Kidney (tissue), 14 donors: Measurements from ENCODE around the gene PGLYRP1. TPM values are rescaled to one million over a fixed set of nuclear protein-coding genes. Genes with fewer than 3 reads are reported as not detected.

ENCODE experiments used
- DNase-seq, 5 donors: peaks; one replicate each; pipeline ENCODE4 v3.0.0-alpha.2; 2013 to 2020
- FAIRE-seq: peaks from 2 replicates; lab custom pipeline; 2012; peaks lifted over from hg19 to GRCh38; lab: Jason Lieb, UNC
- H3K27ac ChIP-seq, 2 donors: one replicate each; pipeline ENCODE4 v1.7.0; 2013; ENCODE audit warnings: low read depth in 2 of 2, low read length in 2 of 2, inconsistent platforms in 1 of 2
- H3K27me3 ChIP-seq: one replicate; pipeline ENCODE4 v1.7.1; 2013; ENCODE audit warnings: low read length, inconsistent platforms; ENCODE audit not compliant: control insufficient read depth, insufficient read depth
- H3K36me3 ChIP-seq, 3 donors: one replicate each; pipeline versions ENCODE4 v1.7.0 to v1.7.1; 2013; ENCODE audit warnings: low read length in 3 of 3, control low read depth in 1 of 3, inconsistent platforms in 1 of 3; ENCODE audit not compliant: insufficient read depth in 3 of 3, control insufficient read depth in 2 of 3
- H3K4me1 ChIP-seq, 3 donors: one replicate each; pipeline versions ENCODE4 v1.7.0 to v1.7.1; 2013; ENCODE audit warnings: low read length in 3 of 3, inconsistent platforms in 1 of 3, low read depth in 1 of 3; ENCODE audit not compliant: control insufficient read depth in 2 of 3, insufficient read depth in 2 of 3
- H3K4me3 ChIP-seq, 3 donors: one replicate each; pipeline versions ENCODE4 v1.7.0 to v1.8.1; 2013; ENCODE audit warnings: low read length in 3 of 3, control low read depth in 1 of 3, inconsistent platforms in 1 of 3
- H3K9ac ChIP-seq, 3 donors: one replicate each; pipeline versions ENCODE4 v1.7.0 to v1.7.1; 2013; ENCODE audit warnings: low read length in 3 of 3, control low read depth in 1 of 3, inconsistent platforms in 1 of 3
- H3K9me3 ChIP-seq, 3 donors: one replicate each; pipeline versions ENCODE4 v1.7.0 to v1.7.1; 2013; ENCODE audit warnings: low read length in 3 of 3, control low read depth in 1 of 3, inconsistent platforms in 1 of 3; ENCODE audit not compliant: control insufficient read depth in 2 of 3, insufficient read depth in 1 of 3
- intact Hi-C: fragments of 100-400 bp; cut with DNase I; formaldehyde crosslinking; loops from one replicate; pipeline ENCODE4 v1.11.1; 2022
- polyA plus RNA-seq: library from polyadenylated mRNA; stranded (reverse); fragments of 350-450 nt; fragmentation: Illumina TruSeq; extraction: RNeasy Lipid Tissue Mini Kit (QIAGEN cat#74804); gene quantifications from one replicate; pipeline ENCODE4 v1.2.3, GENCODE V29; 2014; ENCODE audit warnings: low read depth, low replicate concordance; ENCODE audit not compliant: insufficient read depth
- total RNA-seq: library from RNA; stranded (reverse); fragmentation: NEBNext Ultra II Directional; extraction: Animal tissue kit (Norgen Biotek cat#: 25700); gene quantifications from one replicate; pipeline ENCODE4 v1.2.1, GENCODE V29; 2021
- TF ChIP-seq, protein P1 (sequence below): IDR thresholded peaks from 3 replicates; pipeline ENCODE4 v1.5.1; 2012; ENCODE audit warnings: mild to moderate bottlenecking, moderate library complexity, borderline replicate concordance; ENCODE audit not compliant: insufficient read depth; ENCODE audit errors: extremely low read depth
- donor health status: control.
- donor health status: control.
- donor health status: control.
- donor health status: control.
- donor health status: control.
- donor health status: DM: yes; HTN: yes; CAD: no.
- donor health status: Normal renal cell carcinoma (clear cell type).

Gene PGLYRP1
- total and polyA plus RNA-seq, 2 donors from 2014 or later, result not detected

DNA sequence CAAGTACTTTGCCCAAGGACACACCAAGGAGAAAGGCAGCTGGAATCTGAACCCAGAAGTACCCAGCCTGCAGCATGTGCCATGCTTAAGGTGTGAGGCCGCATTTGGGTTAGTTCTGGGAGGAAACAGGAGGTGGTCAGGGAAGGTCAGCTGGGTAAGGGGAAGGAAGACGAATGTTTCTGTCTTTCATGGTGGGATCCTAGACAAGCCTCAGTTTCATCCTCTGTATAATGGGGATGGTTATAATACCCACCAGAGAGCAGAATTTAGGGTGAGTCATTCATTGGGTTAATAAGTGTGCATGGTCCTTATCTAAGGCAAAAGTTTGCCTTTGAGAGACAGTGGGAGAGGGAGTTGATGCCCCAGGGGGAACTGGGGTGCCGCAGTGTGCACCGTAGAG is 24.0 kb downstream of the PGLYRP1 start:
- FAIRE-seq (no peak), DNase-seq (no peak)
- H3K9ac ChIP-seq, result no peak overlapping the region
- TF ChIP-seq, protein P1, sequence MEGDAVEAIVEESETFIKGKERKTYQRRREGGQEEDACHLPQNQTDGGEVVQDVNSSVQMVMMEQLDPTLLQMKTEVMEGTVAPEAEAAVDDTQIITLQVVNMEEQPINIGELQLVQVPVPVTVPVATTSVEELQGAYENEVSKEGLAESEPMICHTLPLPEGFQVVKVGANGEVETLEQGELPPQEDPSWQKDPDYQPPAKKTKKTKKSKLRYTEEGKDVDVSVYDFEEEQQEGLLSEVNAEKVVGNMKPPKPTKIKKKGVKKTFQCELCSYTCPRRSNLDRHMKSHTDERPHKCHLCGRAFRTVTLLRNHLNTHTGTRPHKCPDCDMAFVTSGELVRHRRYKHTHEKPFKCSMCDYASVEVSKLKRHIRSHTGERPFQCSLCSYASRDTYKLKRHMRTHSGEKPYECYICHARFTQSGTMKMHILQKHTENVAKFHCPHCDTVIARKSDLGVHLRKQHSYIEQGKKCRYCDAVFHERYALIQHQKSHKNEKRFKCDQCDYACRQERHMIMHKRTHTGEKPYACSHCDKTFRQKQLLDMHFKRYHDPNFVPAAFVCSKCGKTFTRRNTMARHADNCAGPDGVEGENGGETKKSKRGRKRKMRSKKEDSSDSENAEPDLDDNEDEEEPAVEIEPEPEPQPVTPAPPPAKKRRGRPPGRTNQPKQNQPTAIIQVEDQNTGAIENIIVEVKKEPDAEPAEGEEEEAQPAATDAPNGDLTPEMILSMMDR, result no peak
- H3K9me3 ChIP-seq, result no peaks in the 10 kb centered on the region
- no peak overlapping the region for H3K4me3 ChIP-seq
- intact Hi-C loops, result no loop called here
- H3K27me3 ChIP-seq, result no peaks in the 10 kb centered on the region
- H3K4me1 ChIP-seq, result peaks cover 0 to 10% (median 0%) of the 10 kb centered on the region in 3 donors
- no peak overlapping the region for H3K27ac ChIP-seq
- H3K36me3 ChIP-seq, result peaks cover 0 to 3% (median 0%) of the 10 kb centered on the region in 3 donors

GRCh38 chr19:45996933-45997332 is 25.9 kb downstream of the PGLYRP1 start:
- FAIRE-seq (no peak), DNase-seq (no peak)
- intact Hi-C loops, result no loop called here
- TF ChIP-seq, protein P1, result no peak
- Histone ChIP-seq H3K36me3 (no peaks in the 10 kb centered on the region), H3K27me3 (no peaks in the 10 kb centered on the region), H3K4me3 (no peak overlapping the region), H3K4me1 (peaks cover 0 to 10% (median 0%) of the 10 kb centered on the region in 3 donors), H3K27ac (no peak overlapping the region), H3K9me3 (no peaks in the 10 kb centered on the region), H3K9ac (no peak overlapping the region)

DNA sequence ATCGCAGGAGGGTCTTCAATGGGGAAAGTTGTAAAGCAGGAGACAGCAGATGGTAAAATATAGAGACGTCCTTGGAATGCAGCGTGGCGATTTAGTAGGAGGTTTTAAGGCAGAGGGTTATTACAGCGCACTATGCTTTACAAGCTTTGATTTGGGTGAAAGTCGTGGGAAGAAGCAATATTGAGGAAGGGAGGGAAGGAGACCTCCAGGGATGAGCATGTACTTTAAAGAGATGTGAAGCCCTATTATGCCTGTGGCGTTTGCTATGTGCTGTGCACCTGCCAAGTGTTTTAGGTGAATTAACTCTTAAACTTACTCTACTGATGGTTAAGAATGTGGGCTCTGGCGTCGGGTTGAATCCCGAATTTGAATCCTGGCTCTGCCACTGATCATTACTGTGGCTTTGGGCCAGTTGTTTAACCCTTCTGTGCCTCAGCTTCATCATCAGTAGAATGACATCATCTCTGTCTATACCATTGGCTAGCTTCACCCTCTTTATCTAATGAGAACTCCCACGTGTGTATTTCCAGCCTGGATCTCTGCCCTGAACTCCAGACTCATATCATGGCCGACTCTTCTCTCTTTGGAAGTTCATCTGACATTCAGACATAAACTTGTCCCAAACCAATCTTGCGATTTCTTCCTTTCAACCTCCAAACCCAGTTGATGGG is 27.0 kb downstream of the PGLYRP1 start:
- intact Hi-C loops, result no loop called here
- FAIRE-seq (no peak), DNase-seq (no peak)
- Histone ChIP-seq H3K27ac (peak overlapping the region in 1 of 2 donors; percentile 48), H3K4me1 (peaks cover 0 to 10% (median 0%) of the 10 kb centered on the region in 3 donors), H3K4me3 (peak overlapping the region; percentile 88 to 98 (median 93)), H3K36me3 (no peaks in the 10 kb centered on the region), H3K27me3 (no peaks in the 10 kb centered on the region), H3K9me3 (no peaks in the 10 kb centered on the region), H3K9ac (peak overlapping the region; percentile 81 to 84 (median 83))
- TF ChIP-seq, protein P1, result no peak
